GM19372 (cell line): ENCODE results near the gene LRRFIP2.
"Not testable (repeated sequence)": the region's sequence is repeated elsewhere in the genome, so short reads cannot be mapped to it uniquely, and the experiment has no call there.

Experiments used
- ATAC-seq: cut with Tn5 transposase; IDR thresholded peaks from one replicate; pipeline ENCODE4 v1.9.1; 2021; ENCODE audit warnings: mild to moderate bottlenecking, low read depth, moderate library complexity; ENCODE audit not compliant: unreplicated experiment

LRRFIP2 gene

GRCh38 chr3:37147666-37148065 is 26.7 kb downstream of the LRRFIP2 start:
- no peak for ATAC-seq

- ATAC-seq = not testable (repeated sequence)
Observed at GRCh38 chr3:37146927-37147326, 27.5 kb downstream of the LRRFIP2 start.

- no peak for ATAC-seq
Observed at GRCh38 chr3:37145611-37146010, 28.8 kb downstream of the LRRFIP2 start.

GRCh38 chr3:37144806-37145205 is 29.6 kb downstream of the LRRFIP2 start:
- no peak for ATAC-seq

- ATAC-seq = no peak
Observed at GRCh38 chr3:37143821-37144220, 30.6 kb downstream of the LRRFIP2 start.

GRCh38 chr3:37141676-37142075 is 32.7 kb downstream of the LRRFIP2 start:
- ATAC-seq = no peak

GRCh38 chr3:37140899-37141541 is 33.4 kb downstream of the LRRFIP2 start:
- ATAC-seq = no peak

- peak; percentile 52 for ATAC-seq
Observed at GRCh38 chr3:37139567-37140052, 34.8 kb downstream of the LRRFIP2 start.

GRCh38 chr3:37138816-37139215 is 35.6 kb downstream of the LRRFIP2 start:
- ATAC-seq = no peak

GRCh38 chr3:37137516-37137915 is 36.9 kb downstream of the LRRFIP2 start:
- no peak for ATAC-seq

- no peak for ATAC-seq
Observed at GRCh38 chr3:37136067-37136466, 38.3 kb downstream of the LRRFIP2 start.

GRCh38 chr3:37135561-37135960 is 38.8 kb downstream of the LRRFIP2 start:
- no peak for ATAC-seq

GRCh38 chr3:37132334-37132733 is 42.0 kb downstream of the LRRFIP2 start:
- no peak for ATAC-seq

GRCh38 chr3:37131860-37132144 is 42.6 kb downstream of the LRRFIP2 start:
- ATAC-seq = no peak

GRCh38 chr3:37130984-37131859 is 43.2 kb downstream of the LRRFIP2 start:
- ATAC-seq = no peak

GRCh38 chr3:37130448-37130847 is 43.9 kb downstream of the LRRFIP2 start:
- ATAC-seq = no peak

- no peak for ATAC-seq
Observed at GRCh38 chr3:37129871-37130270, 44.5 kb downstream of the LRRFIP2 start.

- ATAC-seq = no peak
Observed at GRCh38 chr3:37127340-37127739, 47.0 kb downstream of the LRRFIP2 start.

GRCh38 chr3:37126856-37127255 is 47.5 kb downstream of the LRRFIP2 start:
- ATAC-seq = no peak

GRCh38 chr3:37125195-37126073 is 48.9 kb downstream of the LRRFIP2 start:
- ATAC-seq = no peak

GRCh38 chr3:37124435-37124834 is 49.9 kb downstream of the LRRFIP2 start:
- ATAC-seq = no peak
